ENCODE results near the gene GGCX. TPM values are rescaled to one million over a fixed set of nuclear protein-coding genes. Genes with fewer than 3 reads are reported as not detected.

Gene GGCX
- total and polyA plus RNA-seq, 2 of the 13 experiments (the other 11 are each of a cell fraction or from before 2014, with no cell fraction given): 72.5 to 103 TPM

DNA sequence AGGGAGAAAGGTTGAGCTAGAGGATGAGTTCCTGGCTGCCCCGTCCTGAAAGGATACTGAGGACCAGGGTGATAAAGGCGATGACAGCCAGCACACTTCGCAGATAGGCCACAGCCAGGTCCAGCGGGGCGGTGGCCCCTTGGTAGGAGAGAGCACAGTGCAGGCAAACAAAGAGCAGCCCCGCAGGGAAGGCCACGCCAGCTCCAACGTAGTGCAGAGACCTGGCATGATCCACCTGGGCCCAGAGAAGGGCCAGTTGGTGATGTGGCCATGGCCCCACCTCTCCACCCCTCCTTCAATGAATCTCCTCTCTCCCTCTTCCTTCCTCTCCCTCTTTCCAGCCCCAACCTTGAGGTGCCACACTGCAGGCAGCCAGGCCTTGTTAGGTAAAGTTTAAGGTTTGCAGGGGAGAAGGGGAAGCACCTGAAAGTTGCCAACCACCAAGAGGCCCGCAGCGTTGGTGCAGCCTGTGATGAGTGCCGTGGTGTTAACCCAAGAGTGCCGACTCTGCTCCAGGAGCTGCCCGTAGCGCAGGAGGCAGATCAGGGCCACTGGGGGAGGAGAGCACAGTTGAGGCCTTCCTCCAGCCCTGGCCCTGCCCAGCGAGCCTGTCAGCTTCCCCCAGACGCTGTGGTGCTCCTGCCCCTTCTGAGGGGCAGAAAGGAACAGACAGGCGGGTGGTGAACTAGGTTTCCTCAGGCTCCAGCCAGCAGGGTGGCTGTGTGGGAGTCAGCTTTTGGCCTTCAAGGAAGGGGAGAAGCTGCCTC, 38.4 kb upstream of the GGCX start (continued):
- TF ChIP-seq, protein P1, sequence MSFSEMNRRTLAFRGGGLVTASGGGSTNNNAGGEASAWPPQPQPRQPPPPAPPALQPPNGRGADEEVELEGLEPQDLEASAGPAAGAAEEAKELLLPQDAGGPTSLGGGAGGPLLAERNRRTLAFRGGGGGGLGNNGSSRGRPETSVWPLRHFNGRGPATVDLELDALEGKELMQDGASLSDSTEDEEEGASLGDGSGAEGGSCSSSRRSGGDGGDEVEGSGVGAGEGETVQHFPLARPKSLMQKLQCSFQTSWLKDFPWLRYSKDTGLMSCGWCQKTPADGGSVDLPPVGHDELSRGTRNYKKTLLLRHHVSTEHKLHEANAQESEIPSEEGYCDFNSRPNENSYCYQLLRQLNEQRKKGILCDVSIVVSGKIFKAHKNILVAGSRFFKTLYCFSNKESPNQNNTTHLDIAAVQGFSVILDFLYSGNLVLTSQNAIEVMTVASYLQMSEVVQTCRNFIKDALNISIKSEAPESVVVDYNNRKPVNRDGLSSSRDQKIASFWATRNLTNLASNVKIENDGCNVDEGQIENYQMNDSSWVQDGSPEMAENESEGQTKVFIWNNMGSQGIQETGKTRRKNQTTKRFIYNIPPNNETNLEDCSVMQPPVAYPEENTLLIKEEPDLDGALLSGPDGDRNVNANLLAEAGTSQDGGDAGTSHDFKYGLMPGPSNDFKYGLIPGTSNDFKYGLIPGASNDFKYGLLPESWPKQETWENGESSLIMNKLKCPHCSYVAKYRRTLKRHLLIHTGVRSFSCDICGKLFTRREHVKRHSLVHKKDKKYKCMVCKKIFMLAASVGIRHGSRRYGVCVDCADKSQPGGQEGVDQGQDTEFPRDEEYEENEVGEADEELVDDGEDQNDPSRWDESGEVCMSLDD (CRISPR knock-in tag; IDR thresholded peaks at IDR 0.05; ENCODE audit: borderline replicate concordance): no peak
- TF ChIP-seq ZNF326 (CRISPR knock-in tag; IDR thresholded peaks at IDR 0.05; ENCODE audit: borderline replicate concordance) (peak; percentile 94), RAD21 (CRISPR knock-in tag; IDR thresholded peaks at IDR 0.05) (no peak), NR1H2 (CRISPR knock-in tag; IDR thresholded peaks at IDR 0.05; ENCODE audit: borderline replicate concordance, low read depth) (no peak), MTA1 (CRISPR knock-in tag; IDR thresholded peaks at IDR 0.05; ENCODE audit: borderline replicate concordance) (no peak), ZNF788 (CRISPR knock-in tag; IDR thresholded peaks at IDR 0.05; ENCODE audit: borderline replicate concordance) (no peak), ZBTB7A (CRISPR knock-in tag; IDR thresholded peaks at IDR 0.05) (no peak), ZNF160 (CRISPR knock-in tag; IDR thresholded peaks at IDR 0.05) (no peak), ARNTL (CRISPR knock-in tag; IDR thresholded peaks at IDR 0.05) (no peak), ZNF24 (IDR thresholded peaks at IDR 0.05) (no peak), MXI1 (IDR thresholded peaks at IDR 0.05; ENCODE audit: borderline replicate concordance, low read depth, low read length) (no peak), CBFB (CRISPR knock-in tag; IDR thresholded peaks at IDR 0.05) (no peak)
- TF ChIP-seq, protein P2, sequence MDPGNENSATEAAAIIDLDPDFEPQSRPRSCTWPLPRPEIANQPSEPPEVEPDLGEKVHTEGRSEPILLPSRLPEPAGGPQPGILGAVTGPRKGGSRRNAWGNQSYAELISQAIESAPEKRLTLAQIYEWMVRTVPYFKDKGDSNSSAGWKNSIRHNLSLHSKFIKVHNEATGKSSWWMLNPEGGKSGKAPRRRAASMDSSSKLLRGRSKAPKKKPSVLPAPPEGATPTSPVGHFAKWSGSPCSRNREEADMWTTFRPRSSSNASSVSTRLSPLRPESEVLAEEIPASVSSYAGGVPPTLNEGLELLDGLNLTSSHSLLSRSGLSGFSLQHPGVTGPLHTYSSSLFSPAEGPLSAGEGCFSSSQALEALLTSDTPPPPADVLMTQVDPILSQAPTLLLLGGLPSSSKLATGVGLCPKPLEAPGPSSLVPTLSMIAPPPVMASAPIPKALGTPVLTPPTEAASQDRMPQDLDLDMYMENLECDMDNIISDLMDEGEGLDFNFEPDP (CRISPR knock-in tag; conservative IDR thresholded peaks at IDR 0.05): no peak
- TF ChIP-seq, protein P3, sequence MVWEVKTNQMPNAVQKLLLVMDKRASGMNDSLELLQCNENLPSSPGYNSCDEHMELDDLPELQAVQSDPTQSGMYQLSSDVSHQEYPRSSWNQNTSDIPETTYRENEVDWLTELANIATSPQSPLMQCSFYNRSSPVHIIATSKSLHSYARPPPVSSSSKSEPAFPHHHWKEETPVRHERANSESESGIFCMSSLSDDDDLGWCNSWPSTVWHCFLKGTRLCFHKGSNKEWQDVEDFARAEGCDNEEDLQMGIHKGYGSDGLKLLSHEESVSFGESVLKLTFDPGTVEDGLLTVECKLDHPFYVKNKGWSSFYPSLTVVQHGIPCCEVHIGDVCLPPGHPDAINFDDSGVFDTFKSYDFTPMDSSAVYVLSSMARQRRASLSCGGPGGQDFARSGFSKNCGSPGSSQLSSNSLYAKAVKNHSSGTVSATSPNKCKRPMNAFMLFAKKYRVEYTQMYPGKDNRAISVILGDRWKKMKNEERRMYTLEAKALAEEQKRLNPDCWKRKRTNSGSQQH (CRISPR knock-in tag; IDR thresholded peaks at IDR 0.05; ENCODE audit: low read depth): no peak
- TF ChIP-seq, protein P4, sequence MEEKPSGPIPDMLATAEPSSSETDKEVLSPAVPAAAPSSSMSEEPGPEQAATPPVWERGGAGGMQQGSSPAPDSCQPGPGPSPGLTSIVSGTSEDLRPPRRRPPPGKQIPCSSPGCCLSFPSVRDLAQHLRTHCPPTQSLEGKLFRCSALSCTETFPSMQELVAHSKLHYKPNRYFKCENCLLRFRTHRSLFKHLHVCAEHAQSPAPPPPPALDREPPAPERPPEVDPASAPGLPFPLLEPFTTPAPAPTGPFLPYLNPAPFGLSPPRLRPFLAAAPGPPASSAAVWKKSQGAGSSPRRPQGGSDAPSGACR (CRISPR knock-in tag; IDR thresholded peaks at IDR 0.05): no peak
- TF ChIP-seq, protein P5, sequence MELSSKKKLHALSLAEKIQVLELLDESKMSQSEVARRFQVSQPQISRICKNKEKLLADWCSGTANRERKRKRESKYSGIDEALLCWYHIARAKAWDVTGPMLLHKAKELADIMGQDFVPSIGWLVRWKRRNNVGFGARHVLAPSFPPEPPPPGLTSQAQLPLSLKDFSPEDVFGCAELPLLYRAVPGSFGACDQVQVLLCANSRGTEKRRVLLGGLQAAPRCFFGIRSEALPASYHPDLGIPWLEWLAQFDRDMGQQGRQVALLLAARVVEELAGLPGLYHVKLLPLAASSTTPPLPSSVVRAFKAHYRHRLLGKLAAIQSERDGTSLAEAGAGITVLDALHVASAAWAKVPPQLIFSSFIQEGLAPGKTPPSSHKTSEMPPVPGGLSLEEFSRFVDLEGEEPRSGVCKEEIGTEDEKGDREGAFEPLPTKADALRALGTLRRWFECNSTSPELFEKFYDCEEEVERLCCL (CRISPR knock-in tag; IDR thresholded peaks at IDR 0.05; ENCODE audit: borderline replicate concordance): no peak
- TF ChIP-seq, protein P6, sequence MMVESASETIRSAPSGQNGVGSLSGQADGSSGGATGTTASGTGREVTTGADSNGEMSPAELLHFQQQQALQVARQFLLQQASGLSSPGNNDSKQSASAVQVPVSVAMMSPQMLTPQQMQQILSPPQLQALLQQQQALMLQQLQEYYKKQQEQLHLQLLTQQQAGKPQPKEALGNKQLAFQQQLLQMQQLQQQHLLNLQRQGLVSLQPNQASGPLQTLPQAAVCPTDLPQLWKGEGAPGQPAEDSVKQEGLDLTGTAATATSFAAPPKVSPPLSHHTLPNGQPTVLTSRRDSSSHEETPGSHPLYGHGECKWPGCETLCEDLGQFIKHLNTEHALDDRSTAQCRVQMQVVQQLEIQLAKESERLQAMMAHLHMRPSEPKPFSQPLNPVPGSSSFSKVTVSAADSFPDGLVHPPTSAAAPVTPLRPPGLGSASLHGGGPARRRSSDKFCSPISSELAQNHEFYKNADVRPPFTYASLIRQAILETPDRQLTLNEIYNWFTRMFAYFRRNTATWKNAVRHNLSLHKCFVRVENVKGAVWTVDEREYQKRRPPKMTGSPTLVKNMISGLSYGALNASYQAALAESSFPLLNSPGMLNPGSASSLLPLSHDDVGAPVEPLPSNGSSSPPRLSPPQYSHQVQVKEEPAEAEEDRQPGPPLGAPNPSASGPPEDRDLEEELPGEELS (CRISPR knock-in tag; IDR thresholded peaks at IDR 0.05): no peak

Measured in HepG2 (cell line).